GM12878 (cell line): ENCODE results near the gene UQCRC1. TPM values are rescaled to one million over a fixed set of nuclear protein-coding genes. Genes with fewer than 3 reads are reported as not detected.

Source experiments
- ATAC-seq: fragments of 200-7000 bp; cut with Tn5 transposase; 3 replicates; pipeline ENCODE4 v1.9.1; 2020; ENCODE audit warnings: mild to moderate bottlenecking, moderate library complexity
- BruUV-seq: library from RNA; stranded (reverse); fragments of 400-500 nt; replicated peaks from 2 replicates; lab custom pipeline; 2021; lab: Mats Ljungman, UMichigan
- CTCF ChIA-PET: fragments of 300-600 bp; sonication (Branson Sonifier 250); formaldehyde crosslinking; extraction: SDS; loops from one replicate; lab custom pipeline; 2021; ENCODE audit warnings: inconsistent platforms; lab: Yijun Ruan, JAX
- POLR2A ChIA-PET: fragments of 350-600 bp; formaldehyde crosslinking; extraction: SDS; loops from one replicate; lab custom pipeline; 2021; ENCODE audit warnings: inconsistent platforms; lab: Charles Lee
- RAD21 ChIA-PET: fragments of 300-600 bp; sonication (Branson Sonifier 250); formaldehyde crosslinking; loops from one replicate; lab custom pipeline; 2023; ENCODE audit warnings: antibody characterized with exemption; ENCODE audit not compliant: unreplicated experiment; lab: Charles Lee
- SMC1A ChIA-PET: fragments of 300-600 bp; sonication (Branson Sonifier 250); formaldehyde crosslinking; loops from one replicate; lab custom pipeline; 2023; ENCODE audit not compliant: unreplicated experiment, uncharacterized antibody; lab: Charles Lee
- DNase-seq: peaks from one replicate; pipeline ENCODE4 v3.0.0-alpha.2; 2011; ENCODE audit warnings: low read depth, low spot score
- FAIRE-seq: peaks from 3 replicates; lab custom pipeline; 2011; peaks lifted over from hg19 to GRCh38; lab: Jason Lieb, UNC
- H2AFZ ChIP-seq: 2 replicates; pipeline ENCODE4 v1.6.0; 2011; ENCODE audit warnings: low read depth, low read length, control low read depth; ENCODE audit not compliant: control insufficient read depth
- H3K27ac ChIP-seq: 2 replicates; pipeline ENCODE4 v1.5.1; 2011; ENCODE audit warnings: control low read depth; ENCODE audit not compliant: control insufficient read depth, insufficient read depth
- H3K27me3 ChIP-seq, 2 experiments: replicated peaks in 1 of 2; 2 replicates each; pipeline versions ENCODE4 v1.6.0 to v1.6.1; 2011; ENCODE audit warnings: low read length in 1 of 2; ENCODE audit not compliant: control insufficient read depth in 2 of 2, insufficient read depth in 2 of 2
- H3K36me3 ChIP-seq, 2 experiments: 2 replicates each; pipeline ENCODE4 v1.5.1; 2011; ENCODE audit warnings: low read length in 1 of 2; ENCODE audit not compliant: control insufficient read depth in 2 of 2, insufficient read depth in 2 of 2
- H3K4me1 ChIP-seq: 2 replicates; pipeline ENCODE4 v1.6.1; 2011; ENCODE audit warnings: mild to moderate bottlenecking, low read length, moderate library complexity, mixed read lengths; ENCODE audit not compliant: control insufficient read depth, insufficient read depth
- H3K4me2 ChIP-seq: 2 replicates; pipeline ENCODE4 v1.6.0; 2011; ENCODE audit warnings: control low read depth; ENCODE audit not compliant: control insufficient read depth, insufficient read depth
- H3K4me3 ChIP-seq: fragments of 200-600 bp; sonication (generic); 2 replicates; pipeline ENCODE4 v1.5.1; 2016
- H3K79me2 ChIP-seq: 2 replicates; pipeline ENCODE4 v1.6.0; 2011; ENCODE audit warnings: low read length; ENCODE audit not compliant: control insufficient read depth, insufficient read depth
- H3K9ac ChIP-seq: 2 replicates; pipeline ENCODE4 v1.8.0; 2011; ENCODE audit warnings: low read length, control low read depth, mixed read lengths; ENCODE audit not compliant: control insufficient read depth, insufficient read depth
- H3K9me3 ChIP-seq: replicated peaks from 3 replicates; pipeline ENCODE4 v1.5.1; 2011; ENCODE audit warnings: mild to moderate bottlenecking, low read length; ENCODE audit not compliant: control insufficient read depth, insufficient read depth
- H4K20me1 ChIP-seq: 2 replicates; pipeline ENCODE4 v1.6.0; 2011; ENCODE audit not compliant: control insufficient read depth, insufficient read depth
- BHLHE40 ChIP-seq, 2 experiments: fragments of 450-650 bp in 1 of 2; IDR thresholded peaks; 2 replicates each; pipeline ENCODE4 v1.6.1; 2011 to 2017; ENCODE audit warnings: low read depth in 2 of 2, borderline replicate concordance in 1 of 2, improper control_type of control experiment in 1 of 2, low read length in 1 of 2, mild to moderate bottlenecking in 1 of 2
- DPF2 ChIP-seq: fragments of 450-650 bp; IDR thresholded peaks from 2 replicates; pipeline ENCODE4 v1.6.1; 2017; ENCODE audit warnings: mild to moderate bottlenecking
- FOS ChIP-seq: IDR thresholded peaks from 3 replicates; pipeline ENCODE4 v1.6.1; 2011; ENCODE audit warnings: borderline replicate concordance; ENCODE audit not compliant: insufficient read length; ENCODE audit errors: extremely low read depth
- IRF4 ChIP-seq: IDR thresholded peaks from 2 replicates; pipeline ENCODE4 v1.6.1; 2011; ENCODE audit warnings: low read depth, low read length
- KDM1A ChIP-seq: fragments of 200-600 bp; sonication (generic); IDR thresholded peaks from 2 replicates; pipeline ENCODE4 v1.6.1; 2016; ENCODE audit warnings: borderline replicate concordance
- NBN ChIP-seq: fragments of 450-650 bp; IDR thresholded peaks from 2 replicates; pipeline ENCODE4 v1.6.1; 2016
- NFXL1 ChIP-seq: fragments of 450-650 bp; IDR thresholded peaks from 2 replicates; pipeline ENCODE4 v1.6.1; 2017; ENCODE audit warnings: antibody characterized with exemption, mild to moderate bottlenecking, borderline replicate concordance
- POU2F2 ChIP-seq: IDR thresholded peaks from 3 replicates; pipeline ENCODE4 v1.6.1; 2011; ENCODE audit warnings: low read depth, mild to moderate bottlenecking, low read length, borderline replicate concordance
- TAF1 ChIP-seq: IDR thresholded peaks from 2 replicates; pipeline ENCODE4 v1.6.1; 2011; ENCODE audit warnings: mild to moderate bottlenecking, low read depth, low read length, borderline replicate concordance
- TARDBP ChIP-seq: IDR thresholded peaks from 2 replicates; pipeline ENCODE4 v1.6.1; 2016; ENCODE audit warnings: borderline replicate concordance
- WGBS: methylation state at CpG from one replicate; pipeline ENCODE4 v1.1.6; 2016; ENCODE audit warnings: low lambda C conversion rate; ENCODE audit not compliant: insufficient replicate concordance, insufficient coverage; ENCODE audit errors: missing lambda C conversion rate; 5-methylcytosine and 5-hydroxymethylcytosine counted together
- in situ Hi-C: fragments of 300-500 bp; cut with MboI; formaldehyde crosslinking; loops from 9 replicates; pipeline ENCODE4 v1.14.3; 2018; ENCODE audit warnings: mixed read lengths
- intact Hi-C: fragments of 100-400 bp; cut with micrococcal nuclease; formaldehyde crosslinking; loops from one replicate; pipeline ENCODE4 v1.14.2; 2022; ENCODE audit not compliant: unreplicated experiment
- polyA plus RNA-seq, 11 experiments: library from polyadenylated mRNA; depleted of rRNA in 4 of 11; unstranded in 6 of 11; stranded (reverse) in 5 of 11; fragments of >200 nt; fragmentation: Nextera tagmentation in 4 of 11; fragmentation: Illumina TruSeq in 1 of 11; extraction: Ambion mirVana in 4 of 11; extraction: Trizol in 1 of 11; gene quantifications; 1 replicate in 1 of 11; 2 replicates in 10 of 11; pipeline versions ENCODE4 v1.2.1 to v1.2.3, GENCODE V29; 2011 to 2016; ENCODE audit warnings: inconsistent platforms in 2 of 11, missing spikeins in 2 of 11, low read depth in 1 of 11
- total RNA-seq, 4 experiments: library from RNA; depleted of rRNA in 3 of 4; stranded (reverse); fragments of >200 nt in 3 of 4; fragmentation: Illumina TruSeq in 1 of 4; extraction: Trizol in 1 of 4; gene quantifications; 2 replicates each; pipeline versions ENCODE4 v1.2.1 to v1.2.3, GENCODE V29; 2013 to 2021
- TF ChIP-seq, protein P1 (sequence below): fragments of 450-650 bp; formaldehyde crosslinking; IDR thresholded peaks from 2 replicates; pipeline ENCODE4 v1.4.0; 2020; ENCODE audit warnings: mild to moderate bottlenecking, moderate library complexity
- TF ChIP-seq, protein P2 (sequence below): IDR thresholded peaks from 2 replicates; pipeline ENCODE4 v1.6.1; 2012; ENCODE audit warnings: improper control_type of control experiment, low read depth, low read length; ENCODE audit not compliant: insufficient replicate concordance
- TF ChIP-seq, protein P3 (sequence below): IDR thresholded peaks from 2 replicates; pipeline ENCODE4 v1.6.1; 2011; ENCODE audit warnings: borderline replicate concordance, low read depth, mild to moderate bottlenecking, moderate library complexity, low read length; ENCODE audit not compliant: insufficient read depth, poor library complexity, severe bottlenecking

UQCRC1 gene
- total and polyA plus RNA-seq, 10 of the 15 experiments (the other 5 are each of a cell fraction or from before 2014, with no cell fraction given): 116 to 426 (median 228) TPM

DNA sequence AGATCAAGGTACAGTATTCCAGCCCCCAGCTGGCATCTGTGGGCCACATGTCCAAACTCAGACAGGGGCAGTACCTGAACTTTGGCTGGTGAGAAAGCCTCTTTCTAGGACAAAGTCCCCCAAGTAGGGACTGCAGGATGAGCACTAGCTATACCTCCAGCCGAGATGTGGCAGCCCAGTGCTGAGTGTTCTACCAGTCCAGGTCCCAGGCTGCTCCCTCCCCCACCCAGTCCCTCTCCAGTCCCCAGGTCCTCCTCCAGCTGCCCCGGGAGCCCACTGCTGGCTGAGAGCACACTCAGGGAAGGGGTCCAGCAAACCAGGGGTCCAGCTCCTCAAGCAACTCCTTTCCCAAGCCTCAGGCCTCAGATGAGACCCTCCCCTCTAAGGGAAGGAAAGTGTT, 24.3 kb upstream of the UQCRC1 start (continued):
- TF ChIP-seq, protein P1, sequence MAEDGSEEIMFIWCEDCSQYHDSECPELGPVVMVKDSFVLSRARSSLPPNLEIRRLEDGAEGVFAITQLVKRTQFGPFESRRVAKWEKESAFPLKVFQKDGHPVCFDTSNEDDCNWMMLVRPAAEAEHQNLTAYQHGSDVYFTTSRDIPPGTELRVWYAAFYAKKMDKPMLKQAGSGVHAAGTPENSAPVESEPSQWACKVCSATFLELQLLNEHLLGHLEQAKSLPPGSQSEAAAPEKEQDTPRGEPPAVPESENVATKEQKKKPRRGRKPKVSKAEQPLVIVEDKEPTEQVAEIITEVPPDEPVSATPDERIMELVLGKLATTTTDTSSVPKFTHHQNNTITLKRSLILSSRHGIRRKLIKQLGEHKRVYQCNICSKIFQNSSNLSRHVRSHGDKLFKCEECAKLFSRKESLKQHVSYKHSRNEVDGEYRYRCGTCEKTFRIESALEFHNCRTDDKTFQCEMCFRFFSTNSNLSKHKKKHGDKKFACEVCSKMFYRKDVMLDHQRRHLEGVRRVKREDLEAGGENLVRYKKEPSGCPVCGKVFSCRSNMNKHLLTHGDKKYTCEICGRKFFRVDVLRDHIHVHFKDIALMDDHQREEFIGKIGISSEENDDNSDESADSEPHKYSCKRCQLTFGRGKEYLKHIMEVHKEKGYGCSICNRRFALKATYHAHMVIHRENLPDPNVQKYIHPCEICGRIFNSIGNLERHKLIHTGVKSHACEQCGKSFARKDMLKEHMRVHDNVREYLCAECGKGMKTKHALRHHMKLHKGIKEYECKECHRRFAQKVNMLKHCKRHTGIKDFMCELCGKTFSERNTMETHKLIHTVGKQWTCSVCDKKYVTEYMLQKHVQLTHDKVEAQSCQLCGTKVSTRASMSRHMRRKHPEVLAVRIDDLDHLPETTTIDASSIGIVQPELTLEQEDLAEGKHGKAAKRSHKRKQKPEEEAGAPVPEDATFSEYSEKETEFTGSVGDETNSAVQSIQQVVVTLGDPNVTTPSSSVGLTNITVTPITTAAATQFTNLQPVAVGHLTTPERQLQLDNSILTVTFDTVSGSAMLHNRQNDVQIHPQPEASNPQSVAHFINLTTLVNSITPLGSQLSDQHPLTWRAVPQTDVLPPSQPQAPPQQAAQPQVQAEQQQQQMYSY (CRISPR knock-in tag): no peak
- no peak for TF ChIP-seq TAF1
- no peak for TF ChIP-seq TARDBP
- TF ChIP-seq DPF2: no peak
- TF ChIP-seq IRF4: no peak

DNA sequence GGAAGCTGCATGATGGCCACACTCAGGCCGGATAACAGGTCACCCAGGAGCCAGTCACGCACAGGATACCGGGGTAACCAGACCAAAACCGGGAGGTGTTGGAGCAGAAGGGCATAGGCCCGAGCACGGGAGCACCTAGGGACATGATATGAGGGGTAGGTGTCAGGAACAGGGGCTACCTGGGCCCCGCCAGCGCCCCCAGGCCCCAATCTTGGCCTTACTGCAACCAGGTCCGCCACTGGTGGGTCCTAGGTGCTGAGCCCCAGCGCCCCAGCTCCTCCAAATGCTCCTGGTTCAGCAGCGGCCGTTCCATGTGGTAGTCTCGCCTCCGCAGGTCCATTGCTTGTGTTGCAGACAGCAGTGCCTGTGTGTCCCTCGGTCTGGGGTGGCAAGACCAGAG, 23.8 kb upstream of the UQCRC1 start:
- intact Hi-C loops (no loop called here), in situ Hi-C loops (no loop called here)
- ChIA-PET SMC1A (no interaction called here), POLR2A (no interaction called here), CTCF (interaction anchor here (1.4 to 4.6 kb wide), 4 partner anchors 51 to 354 kb away, joined by 4 to 48 read pairs (median 16); partner anchors contain the start of gene PFKFB4), RAD21 (interaction anchor here (3.5 kb wide), 1 partner anchor 76 kb away, joined by 32 read pairs; the partner anchor contains the start of gene PFKFB4)
- BruUV-seq: no TSS peak
- Histone ChIP-seq H3K9me3 (no peaks in the 10 kb centered on the region), H2AFZ (no peak overlapping the region), H3K4me1 (peaks cover 11% of the 10 kb centered on the region; the same call in 1 of the 2 replicates), H3K4me3 (no peak overlapping the region), H3K27me3 (no peaks in the 10 kb centered on the region), H3K36me3 (peaks cover 0 to 6% of the 10 kb centered on the region in 2 experiments; a peak in 3 of 4 replicates), H3K9ac (no peak overlapping the region), H3K27ac (no peak overlapping the region), H3K4me2 (no peak overlapping the region), H3K79me2 (peaks cover 3% of the 10 kb centered on the region), H4K20me1 (no peaks in the 10 kb centered on the region)
- no peak for ATAC-seq
- no peak for FAIRE-seq
- DNase-seq: no peak
- WGBS: 97% methylated on average over 15 of the region's 15 CpGs
- TF ChIP-seq BHLHE40 (IDR thresholded peaks at IDR 0.05; ENCODE audit: borderline replicate concordance in 1 of 2, low read depth in 2 of 2, low read length in 1 of 2) (no peak), KDM1A (no peak), NFXL1 (no peak), FOS (no peak), POU2F2 (no peak), TAF1 (no peak), NBN (no peak)
- TF ChIP-seq, protein P2, sequence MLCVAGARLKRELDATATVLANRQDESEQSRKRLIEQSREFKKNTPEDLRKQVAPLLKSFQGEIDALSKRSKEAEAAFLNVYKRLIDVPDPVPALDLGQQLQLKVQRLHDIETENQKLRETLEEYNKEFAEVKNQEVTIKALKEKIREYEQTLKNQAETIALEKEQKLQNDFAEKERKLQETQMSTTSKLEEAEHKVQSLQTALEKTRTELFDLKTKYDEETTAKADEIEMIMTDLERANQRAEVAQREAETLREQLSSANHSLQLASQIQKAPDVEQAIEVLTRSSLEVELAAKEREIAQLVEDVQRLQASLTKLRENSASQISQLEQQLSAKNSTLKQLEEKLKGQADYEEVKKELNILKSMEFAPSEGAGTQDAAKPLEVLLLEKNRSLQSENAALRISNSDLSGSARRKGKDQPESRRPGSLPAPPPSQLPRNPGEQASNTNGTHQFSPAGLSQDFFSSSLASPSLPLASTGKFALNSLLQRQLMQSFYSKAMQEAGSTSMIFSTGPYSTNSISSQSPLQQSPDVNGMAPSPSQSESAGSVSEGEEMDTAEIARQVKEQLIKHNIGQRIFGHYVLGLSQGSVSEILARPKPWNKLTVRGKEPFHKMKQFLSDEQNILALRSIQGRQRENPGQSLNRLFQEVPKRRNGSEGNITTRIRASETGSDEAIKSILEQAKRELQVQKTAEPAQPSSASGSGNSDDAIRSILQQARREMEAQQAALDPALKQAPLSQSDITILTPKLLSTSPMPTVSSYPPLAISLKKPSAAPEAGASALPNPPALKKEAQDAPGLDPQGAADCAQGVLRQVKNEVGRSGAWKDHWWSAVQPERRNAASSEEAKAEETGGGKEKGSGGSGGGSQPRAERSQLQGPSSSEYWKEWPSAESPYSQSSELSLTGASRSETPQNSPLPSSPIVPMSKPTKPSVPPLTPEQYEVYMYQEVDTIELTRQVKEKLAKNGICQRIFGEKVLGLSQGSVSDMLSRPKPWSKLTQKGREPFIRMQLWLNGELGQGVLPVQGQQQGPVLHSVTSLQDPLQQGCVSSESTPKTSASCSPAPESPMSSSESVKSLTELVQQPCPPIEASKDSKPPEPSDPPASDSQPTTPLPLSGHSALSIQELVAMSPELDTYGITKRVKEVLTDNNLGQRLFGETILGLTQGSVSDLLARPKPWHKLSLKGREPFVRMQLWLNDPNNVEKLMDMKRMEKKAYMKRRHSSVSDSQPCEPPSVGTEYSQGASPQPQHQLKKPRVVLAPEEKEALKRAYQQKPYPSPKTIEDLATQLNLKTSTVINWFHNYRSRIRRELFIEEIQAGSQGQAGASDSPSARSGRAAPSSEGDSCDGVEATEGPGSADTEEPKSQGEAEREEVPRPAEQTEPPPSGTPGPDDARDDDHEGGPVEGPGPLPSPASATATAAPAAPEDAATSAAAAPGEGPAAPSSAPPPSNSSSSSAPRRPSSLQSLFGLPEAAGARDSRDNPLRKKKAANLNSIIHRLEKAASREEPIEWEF: no peak
- TF ChIP-seq, protein P3, sequence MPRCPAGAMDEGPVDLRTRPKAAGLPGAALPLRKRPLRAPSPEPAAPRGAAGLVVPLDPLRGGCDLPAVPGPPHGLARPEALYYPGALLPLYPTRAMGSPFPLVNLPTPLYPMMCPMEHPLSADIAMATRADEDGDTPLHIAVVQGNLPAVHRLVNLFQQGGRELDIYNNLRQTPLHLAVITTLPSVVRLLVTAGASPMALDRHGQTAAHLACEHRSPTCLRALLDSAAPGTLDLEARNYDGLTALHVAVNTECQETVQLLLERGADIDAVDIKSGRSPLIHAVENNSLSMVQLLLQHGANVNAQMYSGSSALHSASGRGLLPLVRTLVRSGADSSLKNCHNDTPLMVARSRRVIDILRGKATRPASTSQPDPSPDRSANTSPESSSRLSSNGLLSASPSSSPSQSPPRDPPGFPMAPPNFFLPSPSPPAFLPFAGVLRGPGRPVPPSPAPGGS: no peak
